Stimulated activated CD8-positive, alpha-beta memory T cell treated with anti-CD3 and anti-CD28 coated beads, Interleukin-12 subunit alpha, Interleukin-12 subunit beta, amount 100 ng/mL, for 1 hour (primary cell): ENCODE measurements around the gene PANX2.
A peak's percentile ranks its signal among the peaks of the same experiment; 100 is the strongest.

Source experiments
- DNase-seq: peaks from one replicate; pipeline ENCODE4 v3.0.0-alpha.2; 2020; ENCODE audit warnings: low read depth

PANX2 gene

DNA sequence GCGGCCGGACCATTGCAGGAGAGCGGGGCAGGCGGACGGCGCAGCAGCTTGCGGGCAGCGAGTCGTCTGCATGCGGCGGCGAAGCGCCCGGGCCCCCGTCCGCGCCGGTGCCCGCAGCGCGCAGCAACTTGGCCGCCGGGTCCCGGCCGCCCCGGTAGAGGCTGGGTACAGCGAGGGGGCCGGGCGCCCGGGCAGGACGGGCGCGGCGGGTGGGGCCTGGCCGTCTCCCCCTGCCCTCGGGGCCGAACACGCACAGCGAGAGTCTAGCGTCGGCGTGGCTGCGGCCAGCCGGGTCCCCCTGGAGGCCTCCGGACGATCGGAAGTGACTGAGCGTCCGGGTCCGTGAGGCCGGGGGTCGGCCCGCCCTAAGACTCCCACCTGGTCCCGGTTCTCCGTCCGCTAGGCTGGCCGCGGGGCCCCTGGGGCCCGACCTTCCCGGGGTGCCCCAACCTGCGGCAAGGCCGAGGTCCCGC is 14.4 kb downstream of the PANX2 start:
- no peak for DNase-seq

DNA sequence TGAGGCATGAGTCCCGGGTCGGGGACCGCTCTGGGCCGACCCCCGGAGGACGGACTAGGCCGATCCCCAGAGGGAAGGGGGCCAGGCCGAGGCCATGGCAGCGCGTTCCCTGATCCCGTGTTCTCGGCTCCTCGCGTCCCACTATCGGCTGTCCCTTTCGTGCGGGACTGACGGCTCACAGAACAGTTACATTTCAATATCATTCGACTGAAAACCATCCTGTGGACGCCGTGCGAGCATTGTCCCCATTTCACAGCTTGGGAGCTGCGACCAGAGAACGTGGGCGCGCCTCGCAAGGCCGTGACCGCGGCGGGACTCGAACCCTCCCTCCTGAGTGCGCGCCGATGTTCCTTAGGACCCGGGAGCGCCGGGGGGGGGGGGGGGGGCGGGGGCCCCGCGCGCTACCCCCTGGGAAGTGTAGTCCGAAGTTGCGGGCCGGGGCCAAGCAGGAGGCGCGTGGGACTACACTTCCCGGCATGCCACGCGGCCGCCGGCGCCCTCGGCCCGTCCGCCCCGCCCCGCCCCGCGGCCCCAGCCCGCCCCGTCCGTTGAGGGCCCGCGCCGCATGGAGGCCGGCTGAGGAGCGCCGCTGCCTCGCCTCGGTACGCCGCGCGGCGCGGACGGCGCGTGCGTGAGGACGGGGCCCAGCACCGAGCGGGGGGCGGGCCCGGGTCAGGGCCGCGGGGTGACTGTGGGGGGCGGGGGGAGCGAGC is 15.0 kb downstream of the PANX2 start, which contains the start of gene TRABD:
Gene TRABD (plus strand): TSS at position 539 of the 713 bp plus-strand sequence. CDS start 7,148 bp downstream, outside the sequence.
- peak; percentile 75 for DNase-seq

DNA sequence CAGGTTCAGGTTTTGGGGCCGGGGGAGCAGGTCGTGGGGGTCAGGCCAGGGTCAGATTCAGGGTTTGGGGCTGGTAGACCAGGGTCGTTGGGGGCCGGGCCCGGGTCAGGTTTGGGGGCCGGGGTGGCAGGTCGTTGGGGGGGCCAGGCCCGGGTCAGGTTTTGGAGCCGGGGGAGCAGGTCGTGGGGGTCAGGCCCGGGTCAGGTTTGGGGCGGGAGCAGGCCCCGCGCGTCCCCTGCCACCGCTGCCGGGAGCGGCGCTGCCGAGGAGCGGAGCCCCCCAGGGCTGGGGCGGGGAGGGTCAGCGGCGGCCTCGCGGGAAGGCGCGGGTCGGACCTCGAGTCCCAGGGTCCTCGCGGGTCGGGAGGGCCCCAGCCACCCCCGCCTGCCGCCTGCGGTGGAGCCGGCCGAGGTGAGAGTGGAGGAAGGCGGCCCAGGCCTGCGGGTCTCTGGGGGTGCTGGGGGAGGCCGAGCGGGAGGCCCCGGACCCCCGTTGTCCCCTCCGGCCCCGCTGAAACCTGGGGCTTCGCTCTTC is 15.7 kb downstream of the PANX2 start:
- DNase-seq: no peak

DNA sequence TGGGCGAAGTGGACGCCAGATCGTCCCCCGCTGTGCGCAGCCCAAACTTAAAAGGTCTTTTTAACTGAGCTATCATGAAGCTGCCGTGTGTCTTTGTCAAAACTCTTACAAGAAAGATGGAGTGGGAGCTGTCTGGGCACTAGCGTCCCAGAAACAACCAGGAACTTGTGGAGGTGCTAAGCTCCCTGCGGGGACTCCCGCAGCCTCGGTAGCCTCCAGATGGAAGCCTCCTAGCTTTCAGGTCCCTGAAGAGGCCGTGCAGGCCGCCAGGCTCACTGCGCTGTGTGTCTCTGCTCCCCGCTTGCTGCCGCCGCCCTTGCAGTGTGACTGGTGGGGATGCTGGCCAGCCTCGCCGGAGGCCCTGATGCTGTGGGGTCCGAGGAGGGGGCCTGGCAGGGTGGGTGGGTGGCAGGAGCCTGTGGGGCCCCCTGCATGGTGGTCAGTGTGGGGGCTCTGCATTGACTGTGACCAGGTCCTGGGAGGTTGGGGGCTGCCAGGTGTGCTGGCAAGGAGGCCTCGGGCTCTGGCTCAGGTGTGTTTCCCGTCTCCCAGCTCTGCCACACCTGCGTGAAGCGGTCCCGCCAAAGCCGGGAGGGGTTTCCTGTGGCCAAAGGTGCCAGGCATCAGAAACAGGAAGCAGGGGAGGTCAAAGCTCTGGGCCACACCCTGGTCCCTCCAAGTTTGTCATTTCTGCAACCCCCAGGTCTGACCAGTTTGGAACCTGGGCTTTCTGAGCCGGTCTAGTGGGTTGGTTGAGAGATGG is 16.4 kb downstream of the PANX2 start:
- DNase-seq: no peak

DNA sequence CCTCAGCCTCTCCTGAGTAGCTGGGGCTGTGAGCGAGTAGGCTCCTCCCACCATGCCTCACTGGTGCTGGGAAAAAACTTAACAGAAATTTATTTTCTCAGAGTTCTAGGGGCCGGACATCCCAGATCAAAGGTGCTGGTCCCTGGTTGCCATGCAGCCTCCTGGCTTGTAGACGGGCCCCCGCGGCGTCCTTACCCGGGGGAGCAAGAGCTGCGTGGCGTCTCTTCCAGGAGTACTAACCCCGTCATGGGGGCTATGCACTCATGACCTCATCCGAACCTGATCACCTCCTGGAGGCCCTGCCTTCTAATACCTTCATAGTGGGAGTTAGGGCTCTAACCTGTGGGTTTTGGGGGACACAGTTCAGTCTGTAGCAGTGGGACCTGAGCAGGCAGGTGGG is 17.8 kb downstream of the PANX2 start:
- DNase-seq: no peak

DNA sequence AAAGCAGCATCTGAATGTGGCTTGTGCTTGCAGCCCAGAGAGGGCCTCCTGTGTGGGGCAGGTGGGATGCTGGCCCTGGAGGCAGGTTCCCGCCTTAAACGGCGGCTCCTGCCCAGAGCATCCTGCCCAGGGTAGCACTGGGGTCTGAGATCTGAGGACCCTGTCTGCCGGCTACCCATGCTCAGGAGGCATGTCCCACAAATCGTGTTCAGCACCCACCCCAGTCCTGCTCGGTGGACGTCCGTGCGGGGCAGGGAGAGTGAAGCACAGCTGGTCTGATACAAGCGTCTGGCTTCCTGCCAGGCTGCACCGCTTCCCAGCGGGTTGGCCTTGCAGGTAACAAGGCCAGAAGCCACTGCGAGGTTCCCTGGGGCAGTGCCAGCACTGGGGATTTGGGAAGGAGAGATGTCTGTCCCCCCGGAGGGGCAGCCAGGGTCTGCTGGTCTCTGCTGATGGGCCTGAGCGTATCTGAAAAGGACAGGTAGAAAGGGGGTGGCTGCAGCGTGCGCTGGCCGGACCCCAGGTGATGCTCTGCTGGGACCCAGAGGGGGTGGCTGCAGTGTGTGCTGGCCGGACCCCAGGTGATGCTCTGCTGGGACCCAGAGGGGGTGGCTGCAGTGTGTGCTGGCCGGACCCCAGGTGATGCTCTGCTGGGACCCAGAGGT is 18.8 kb downstream of the PANX2 start:
- no peak for DNase-seq

DNA sequence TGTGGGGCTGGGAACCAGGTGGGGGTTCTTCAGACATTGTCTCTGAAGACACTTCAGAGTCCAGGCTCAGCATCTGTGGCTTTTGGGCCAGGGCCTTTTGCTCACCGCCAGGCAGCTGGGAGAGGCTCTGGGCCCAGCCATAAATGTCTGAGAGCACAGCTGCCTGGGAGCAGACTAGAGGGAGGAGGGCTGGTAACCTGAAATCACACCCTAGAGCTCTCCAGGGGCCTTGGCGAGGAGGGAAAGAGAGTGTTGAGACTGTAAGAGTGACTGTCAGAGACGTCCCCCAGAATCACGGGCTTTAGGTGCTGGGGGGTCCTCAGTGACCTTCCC is 19.3 kb downstream of the PANX2 start:
- no peak for DNase-seq

DNA sequence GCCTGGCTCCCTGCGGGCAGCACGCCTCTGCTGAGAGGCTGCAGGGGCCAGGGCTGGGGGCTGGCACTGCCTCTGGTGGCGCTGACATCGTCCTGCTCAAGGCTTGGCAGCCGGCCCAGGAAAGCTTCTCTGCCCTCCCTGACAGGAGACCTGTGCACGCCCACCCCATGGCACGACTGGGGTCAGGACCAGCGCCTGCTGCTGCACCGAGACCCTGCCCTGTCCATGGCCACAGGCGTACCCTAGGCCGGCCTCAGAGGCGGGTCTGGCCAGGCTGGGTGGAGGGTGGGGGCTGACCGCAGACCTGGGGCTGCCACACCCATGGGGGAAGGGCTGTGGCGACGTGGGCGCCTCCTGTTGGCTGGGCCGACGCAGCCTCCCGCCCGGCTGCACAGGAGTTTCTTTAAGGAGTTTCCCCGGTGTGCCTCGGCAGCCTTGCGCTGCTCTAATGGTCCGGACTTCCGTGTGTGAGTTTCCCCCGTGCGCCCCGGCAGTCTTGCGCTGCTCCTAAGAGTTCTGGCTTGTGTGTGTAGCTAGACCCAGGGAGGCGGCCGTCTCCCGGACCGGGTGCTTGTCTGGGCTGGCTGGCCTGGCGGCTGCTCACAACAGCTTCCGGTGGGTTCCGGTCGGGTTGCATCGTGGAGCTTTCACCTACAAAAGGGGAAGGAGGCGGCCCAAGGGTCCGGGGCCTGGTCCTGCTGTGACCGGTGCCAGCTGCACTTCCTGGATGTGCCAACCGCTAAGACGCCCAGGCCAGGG is 19.8 kb downstream of the PANX2 start:
- peak; percentile 63 for DNase-seq

DNA sequence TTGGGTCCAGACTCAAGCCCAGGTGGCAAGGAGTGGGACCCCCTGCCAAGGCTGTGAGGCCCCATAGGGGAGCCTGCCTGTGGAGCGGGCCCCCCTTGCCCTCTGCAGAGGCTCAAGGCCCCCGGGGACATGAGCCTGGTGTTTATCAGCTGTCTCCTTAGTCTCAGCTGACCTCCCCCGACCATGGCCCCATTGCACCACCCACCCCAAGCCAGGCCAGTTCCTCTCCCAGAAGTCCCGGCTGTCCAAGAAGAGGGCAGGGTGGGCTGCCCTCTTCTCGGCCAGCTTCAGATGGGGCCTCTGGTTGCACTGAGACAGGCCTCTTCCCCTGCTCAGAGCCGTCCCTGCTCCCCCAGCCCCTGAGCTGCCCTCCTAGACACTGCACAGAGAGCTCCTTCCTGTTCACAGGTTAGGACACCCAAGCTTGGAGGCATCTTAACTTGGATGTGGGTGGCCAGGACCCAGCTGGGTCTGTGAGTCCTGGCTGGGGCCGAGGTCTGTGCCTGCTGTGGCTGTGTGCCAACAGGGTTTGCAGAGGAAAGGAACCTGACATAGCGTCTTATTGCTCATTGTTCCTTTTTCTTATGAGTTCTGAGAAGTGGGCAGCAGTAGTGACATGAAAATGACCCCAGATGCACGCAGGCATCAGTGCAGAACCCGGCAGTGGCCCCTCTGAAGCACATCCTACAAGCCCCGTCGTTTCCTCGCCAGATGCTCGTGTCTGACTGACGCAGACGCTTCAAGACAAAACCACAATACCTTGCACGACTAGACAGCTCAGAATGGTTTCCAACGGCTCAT is 20.6 kb downstream of the PANX2 start:
- DNase-seq: peak; percentile 58

DNA sequence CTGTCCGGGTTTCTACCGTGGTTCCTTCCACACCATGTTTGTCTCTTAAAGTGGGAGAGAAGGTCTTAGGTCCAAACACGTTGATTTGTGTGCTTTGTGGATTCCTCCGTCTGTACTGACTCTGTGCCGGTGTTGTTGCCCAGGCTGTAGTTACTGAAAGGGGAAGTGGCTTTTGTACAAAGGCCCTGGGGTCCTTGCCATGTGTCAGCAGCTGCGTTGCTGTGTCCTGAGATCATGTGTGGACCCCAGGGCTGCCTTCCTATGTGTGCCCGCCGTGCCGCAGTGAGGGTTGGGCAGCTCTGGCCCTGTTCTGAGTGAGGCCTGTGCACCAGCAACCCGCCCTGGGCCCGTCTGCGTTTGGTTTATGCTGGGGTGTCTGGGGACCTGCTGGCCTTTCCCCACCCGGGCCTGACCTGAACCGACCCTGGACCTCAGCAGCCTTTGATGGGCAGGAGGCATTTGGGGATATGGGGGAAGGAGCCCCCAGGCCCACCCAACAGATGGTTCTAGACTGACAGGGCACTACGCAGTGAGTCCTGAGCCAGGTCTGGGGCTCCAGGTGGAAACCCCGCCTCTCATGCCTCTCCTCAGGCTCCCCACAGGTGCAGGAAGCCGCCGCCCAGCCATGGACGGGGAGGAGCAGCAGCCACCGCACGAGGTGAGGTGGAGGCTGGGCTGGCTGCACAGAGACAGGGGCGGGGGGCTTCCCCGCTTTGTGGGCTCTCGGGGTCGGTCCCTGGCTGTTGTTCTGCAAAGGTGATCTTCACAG is 22.1 kb downstream of the PANX2 start:
- no peak for DNase-seq

DNA sequence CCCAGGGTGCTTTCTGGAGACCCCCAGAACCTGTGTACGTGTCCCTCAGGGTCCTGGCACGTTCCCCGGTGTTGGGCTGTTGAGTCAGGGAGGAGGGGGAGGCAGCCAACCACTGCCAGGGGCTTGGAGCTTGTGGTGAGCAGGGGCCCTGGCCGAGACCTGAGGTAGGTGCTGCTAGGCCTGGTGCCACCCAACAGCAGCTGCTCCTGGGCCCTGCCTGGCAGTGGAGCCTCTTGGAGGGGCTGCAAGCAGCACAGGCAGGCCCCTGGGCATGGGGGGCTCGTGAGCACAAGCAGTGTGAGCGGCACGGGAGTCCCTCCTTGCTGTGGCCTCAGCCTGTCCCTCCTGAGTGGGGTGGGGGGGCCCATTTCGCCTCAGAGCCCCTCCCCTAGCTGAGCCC is 23.1 kb downstream of the PANX2 start:
- no peak for DNase-seq

DNA sequence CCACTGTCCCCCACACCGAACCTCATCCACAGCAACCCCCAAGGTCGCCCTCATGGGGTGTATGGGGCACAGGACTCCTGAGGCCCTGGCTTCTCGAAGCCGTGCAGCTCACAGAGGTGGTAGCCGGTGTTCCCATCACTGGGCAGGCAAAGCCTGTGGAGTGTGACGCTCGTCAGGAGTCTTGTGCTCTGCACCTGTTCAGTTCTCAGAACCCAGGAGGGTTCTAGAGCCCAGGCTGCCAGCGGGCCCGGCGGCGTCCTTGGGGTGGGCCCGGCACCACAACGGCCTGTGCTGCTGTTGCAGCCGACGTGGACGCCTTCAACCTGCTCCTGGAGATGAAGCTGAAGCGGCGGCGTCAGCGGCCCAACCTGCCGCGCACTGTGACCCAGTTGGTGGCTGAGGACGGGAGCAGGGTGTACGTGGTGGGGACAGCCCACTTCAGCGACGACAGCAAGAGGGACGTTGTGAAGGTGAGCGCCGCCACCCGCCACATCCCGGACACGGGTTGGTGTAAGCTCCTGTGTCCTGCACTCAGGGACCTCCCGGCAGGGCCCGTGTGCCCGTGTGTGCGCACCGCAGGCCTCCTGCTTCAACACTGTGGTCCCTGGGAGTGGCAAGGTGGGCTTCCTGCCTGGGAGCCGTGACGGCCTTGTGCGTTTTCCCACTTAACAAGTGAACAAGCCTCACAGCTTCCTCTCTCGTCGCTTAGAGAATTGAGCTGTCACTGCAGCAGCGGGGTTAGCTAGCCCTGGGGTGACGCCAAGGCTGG is 23.7 kb downstream of the PANX2 start:
- DNase-seq: no peak

DNA sequence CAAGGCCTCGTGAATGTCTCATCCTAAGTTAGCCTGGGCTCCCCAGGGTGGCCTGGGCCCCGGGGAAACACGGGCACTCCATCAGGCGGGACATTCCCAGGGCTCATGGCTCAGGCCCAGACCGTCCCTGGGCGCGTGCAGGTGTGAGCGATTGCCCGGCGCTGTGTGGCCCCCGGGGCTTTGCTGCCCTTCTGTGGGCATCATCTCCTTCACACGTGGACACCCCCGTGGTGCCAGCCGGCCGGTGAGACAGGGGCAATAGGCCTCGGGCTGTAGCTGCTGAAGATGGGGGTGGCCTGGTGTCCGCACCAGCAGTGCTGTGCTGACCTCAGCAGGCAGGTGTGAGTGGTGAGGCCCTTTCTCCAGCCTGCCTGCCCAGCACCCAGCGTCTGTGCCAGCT is 25.7 kb downstream of the PANX2 start:
- DNase-seq: no peak

DNA sequence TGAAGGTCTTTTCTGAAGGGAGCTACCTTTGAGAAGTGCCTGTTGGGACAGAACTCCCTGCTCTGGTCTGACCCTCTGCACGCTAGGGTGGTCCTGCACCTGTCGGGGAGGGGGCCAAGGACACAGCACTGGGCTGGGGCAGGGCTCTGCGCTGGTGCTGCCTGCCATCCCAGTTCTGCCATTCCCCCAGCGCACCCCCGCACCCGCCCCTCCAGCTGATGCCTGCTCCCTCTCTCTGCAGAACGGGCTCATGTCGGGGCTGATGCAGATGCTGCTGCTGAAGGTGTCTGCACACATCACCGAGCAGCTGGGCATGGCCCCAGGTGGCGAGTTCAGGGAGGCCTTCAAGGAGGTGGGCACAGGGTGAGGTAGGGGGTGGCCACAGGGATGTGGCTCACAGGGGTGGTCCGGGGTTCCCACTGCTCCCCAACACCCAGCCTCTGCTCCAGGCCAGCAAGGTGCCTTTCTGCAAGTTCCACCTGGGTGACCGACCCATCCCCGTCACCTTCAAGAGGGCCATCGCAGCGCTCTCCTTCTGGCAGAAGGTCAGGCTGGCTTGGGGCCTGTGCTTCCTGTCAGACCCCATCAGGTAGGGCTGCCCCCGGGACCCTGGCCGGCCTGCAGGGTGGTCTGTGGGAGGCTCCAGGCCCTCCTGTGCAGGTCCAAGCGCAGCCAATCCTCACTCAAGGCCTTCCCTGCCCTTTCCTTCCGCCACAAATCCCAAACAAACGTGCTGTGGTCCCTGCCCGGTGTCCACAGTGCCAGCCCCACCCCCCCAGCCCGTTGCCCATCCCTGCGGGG is 26.7 kb downstream of the PANX2 start:
- DNase-seq: no peak

DNA sequence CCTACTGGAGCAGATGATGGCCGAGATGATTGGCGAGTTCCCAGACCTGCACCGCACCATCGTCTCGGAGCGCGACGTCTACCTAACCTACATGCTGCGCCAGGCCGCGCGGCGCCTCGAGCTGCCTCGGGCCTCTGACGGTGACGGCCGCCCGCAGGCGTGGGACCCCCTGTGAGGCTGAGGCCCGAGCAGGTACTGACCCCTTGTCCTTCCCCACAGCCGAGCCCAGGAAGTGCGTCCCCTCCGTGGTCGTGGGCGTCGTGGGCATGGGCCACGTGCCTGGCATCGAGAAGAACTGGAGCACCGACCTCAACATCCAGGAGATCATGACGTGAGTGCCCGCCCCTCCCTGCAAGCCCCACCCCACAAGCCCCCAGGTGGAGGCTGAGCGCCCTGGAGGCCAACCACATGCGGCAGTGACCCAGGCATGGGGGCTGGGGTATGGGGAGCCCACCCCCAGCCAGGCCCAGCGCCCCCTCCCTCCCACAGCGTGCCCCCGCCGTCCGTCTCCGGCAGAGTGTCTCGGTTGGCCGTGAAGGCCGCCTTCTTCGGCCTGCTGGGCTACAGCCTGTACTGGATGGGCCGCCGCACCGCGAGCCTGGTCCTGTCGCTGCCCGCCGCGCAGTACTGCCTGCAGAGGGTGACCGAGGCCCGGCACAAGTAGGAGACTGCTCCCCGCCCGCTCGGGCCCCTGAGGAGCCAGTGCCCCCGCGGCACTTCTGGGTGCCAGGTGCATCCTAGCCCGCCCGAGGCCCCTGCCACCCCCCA is 27.5 kb downstream of the PANX2 start:
- no peak for DNase-seq

DNA sequence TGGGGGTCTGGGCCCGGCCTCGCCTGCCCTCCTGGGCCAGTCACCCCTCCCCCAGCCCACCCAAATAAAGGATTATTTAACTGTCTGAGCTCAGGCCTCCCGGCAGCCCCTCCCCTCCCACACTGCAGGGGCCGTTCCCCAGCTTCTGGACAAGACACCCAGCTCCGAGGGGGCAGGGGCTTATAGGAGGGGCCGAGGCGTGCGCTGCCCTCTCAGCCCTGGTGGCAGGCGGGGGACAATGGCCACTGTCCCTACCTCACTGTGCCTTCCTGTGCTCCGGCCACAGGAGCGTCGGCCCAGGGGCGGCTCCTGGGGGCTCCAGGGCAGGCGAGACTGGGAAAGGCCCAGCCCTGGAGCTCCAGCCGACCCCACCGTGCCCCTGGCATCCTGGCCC is 28.1 kb downstream of the PANX2 start:
- no peak for DNase-seq

DNA sequence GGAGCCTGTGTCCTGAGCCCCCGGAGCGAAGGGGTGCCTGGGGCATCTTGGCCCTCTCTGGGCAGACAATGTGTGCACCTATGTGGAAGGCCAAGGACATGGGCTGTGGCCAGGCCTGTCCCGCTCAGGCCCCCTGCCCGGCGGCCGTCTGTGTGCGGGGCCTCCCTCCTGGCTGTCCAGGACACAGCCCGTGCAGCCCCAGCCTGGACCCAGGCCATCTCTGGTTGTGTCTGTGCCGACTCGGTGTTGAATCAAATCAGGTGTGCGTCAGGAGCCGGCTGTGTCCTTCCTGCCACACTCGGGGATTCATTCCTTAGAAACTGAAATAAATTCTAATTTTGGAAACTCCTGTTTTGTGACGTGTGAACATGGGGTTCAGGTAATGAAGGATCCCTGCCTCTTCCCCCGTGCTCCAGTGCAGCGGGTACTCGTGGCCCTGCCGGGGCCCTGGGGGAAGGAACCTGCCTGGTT is 28.8 kb downstream of the PANX2 start:
- DNase-seq: no peak
